ENCODE data around the gene KRT20. TPM values are rescaled to one million over a fixed set of nuclear protein-coding genes. Genes with fewer than 3 reads are reported as not detected.
"Not testable (repeated sequence)": the region's sequence is repeated elsewhere in the genome, so short reads cannot be mapped to it uniquely, and the experiment has no call there.

The KRT20 gene
- total RNA-seq, 1 donor from 2014 or later = not detected

DNA sequence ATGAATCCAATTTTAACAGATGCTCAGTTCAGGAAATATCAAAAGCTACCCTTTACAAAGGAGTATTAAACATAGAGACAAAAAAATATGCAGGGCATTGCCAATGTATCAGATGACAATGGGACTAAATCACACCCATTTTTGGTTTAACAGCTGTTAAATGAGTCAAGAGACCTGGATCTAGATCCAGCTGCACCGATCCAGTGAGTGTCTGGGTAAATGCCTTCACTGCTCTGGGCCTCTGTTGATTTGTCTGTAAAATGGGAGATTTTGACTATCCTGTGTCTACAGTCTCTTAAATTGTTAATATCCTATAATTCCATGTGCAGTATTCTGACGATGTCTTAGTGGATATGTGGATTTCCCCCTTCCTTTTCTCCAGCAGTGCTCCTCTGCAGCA, 36.0 kb upstream of the KRT20 start:
- no peak for DNase-seq (ENCODE audit: extremely low spot score, unreplicated experiment)
- H3K4me1 Mint-ChIP-seq (ENCODE audit: unreplicated experiment) = peaks cover 8% of the 10 kb centered on the region

GRCh38 chr17:40917116-40917515, 32.1 kb upstream of the KRT20 start:
- H3K4me3 Mint-ChIP-seq (ENCODE audit: unreplicated experiment); H3K27ac Mint-ChIP-seq (ENCODE audit: unreplicated experiment); DNase-seq (ENCODE audit: extremely low spot score, unreplicated experiment); H3K27me3 Mint-ChIP-seq (ENCODE audit: unreplicated experiment); H3K9me3 Mint-ChIP-seq (ENCODE audit: unreplicated experiment); H3K36me3 Mint-ChIP-seq (ENCODE audit: unreplicated experiment): not testable (repeated sequence)
- peaks cover 14% of the 10 kb centered on the region for H3K4me1 Mint-ChIP-seq (ENCODE audit: unreplicated experiment)

More for the DNA sequence above, 36.0 kb upstream of the KRT20 start:
- TF ChIP-seq, protein P1, sequence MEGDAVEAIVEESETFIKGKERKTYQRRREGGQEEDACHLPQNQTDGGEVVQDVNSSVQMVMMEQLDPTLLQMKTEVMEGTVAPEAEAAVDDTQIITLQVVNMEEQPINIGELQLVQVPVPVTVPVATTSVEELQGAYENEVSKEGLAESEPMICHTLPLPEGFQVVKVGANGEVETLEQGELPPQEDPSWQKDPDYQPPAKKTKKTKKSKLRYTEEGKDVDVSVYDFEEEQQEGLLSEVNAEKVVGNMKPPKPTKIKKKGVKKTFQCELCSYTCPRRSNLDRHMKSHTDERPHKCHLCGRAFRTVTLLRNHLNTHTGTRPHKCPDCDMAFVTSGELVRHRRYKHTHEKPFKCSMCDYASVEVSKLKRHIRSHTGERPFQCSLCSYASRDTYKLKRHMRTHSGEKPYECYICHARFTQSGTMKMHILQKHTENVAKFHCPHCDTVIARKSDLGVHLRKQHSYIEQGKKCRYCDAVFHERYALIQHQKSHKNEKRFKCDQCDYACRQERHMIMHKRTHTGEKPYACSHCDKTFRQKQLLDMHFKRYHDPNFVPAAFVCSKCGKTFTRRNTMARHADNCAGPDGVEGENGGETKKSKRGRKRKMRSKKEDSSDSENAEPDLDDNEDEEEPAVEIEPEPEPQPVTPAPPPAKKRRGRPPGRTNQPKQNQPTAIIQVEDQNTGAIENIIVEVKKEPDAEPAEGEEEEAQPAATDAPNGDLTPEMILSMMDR (IDR thresholded peaks at IDR 0.05) = no peak
- Mint-ChIP-seq H3K9me3 (ENCODE audit: unreplicated experiment) (no peaks in the 10 kb centered on the region), H3K4me3 (ENCODE audit: unreplicated experiment) (no peak overlapping the region), H3K27me3 (ENCODE audit: unreplicated experiment) (no peaks in the 10 kb centered on the region), H3K36me3 (ENCODE audit: unreplicated experiment) (no peaks in the 10 kb centered on the region), H3K27ac (ENCODE audit: unreplicated experiment) (no peak overlapping the region)

GRCh38 chr17:40916366-40916765, 31.3 kb upstream of the KRT20 start:
- Mint-ChIP-seq H3K4me1 (ENCODE audit: unreplicated experiment) (peaks cover 14% of the 10 kb centered on the region), H3K27ac (ENCODE audit: unreplicated experiment) (no peak overlapping the region), H3K4me3 (ENCODE audit: unreplicated experiment) (no peak overlapping the region), H3K27me3 (ENCODE audit: unreplicated experiment) (no peaks in the 10 kb centered on the region), H3K9me3 (ENCODE audit: unreplicated experiment) (no peaks in the 10 kb centered on the region), H3K36me3 (ENCODE audit: unreplicated experiment) (no peaks in the 10 kb centered on the region)
- no peak for DNase-seq (ENCODE audit: extremely low spot score, unreplicated experiment)
- TF ChIP-seq, protein P1 (IDR thresholded peaks at IDR 0.05) = no peak

DNA sequence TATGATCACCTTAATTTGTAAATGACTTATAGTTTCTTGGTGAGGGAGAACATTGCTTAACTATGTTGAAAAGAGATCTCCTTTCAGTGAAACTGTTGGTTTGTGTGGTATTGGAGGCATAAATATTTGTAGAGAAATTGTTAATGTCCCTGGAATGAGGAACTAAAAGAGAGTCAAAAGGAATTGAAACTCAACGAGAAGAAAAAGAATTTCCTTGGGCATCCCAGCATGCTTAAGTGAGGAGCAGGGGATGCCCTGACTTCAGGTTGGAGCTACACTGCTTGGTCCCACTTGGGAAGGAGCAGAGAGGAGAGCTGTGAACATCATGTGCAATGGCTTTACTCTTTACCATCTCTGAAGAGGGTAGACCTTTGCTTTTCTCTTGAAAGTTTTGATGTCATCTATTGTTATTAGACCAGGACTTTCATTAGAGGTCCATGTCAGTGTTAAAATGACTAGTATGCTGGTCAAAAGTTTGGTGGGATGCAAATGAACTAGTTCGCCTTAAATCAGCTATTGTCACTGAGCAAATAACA, 30.7 kb upstream of the KRT20 start:
- TF ChIP-seq, protein P1 (IDR thresholded peaks at IDR 0.05) = no peak
- DNase-seq (ENCODE audit: extremely low spot score, unreplicated experiment) = no peak
- Mint-ChIP-seq H3K9me3 (ENCODE audit: unreplicated experiment) (no peaks in the 10 kb centered on the region), H3K27me3 (ENCODE audit: unreplicated experiment) (no peaks in the 10 kb centered on the region), H3K27ac (ENCODE audit: unreplicated experiment) (peak overlapping the region; percentile 28), H3K4me3 (ENCODE audit: unreplicated experiment) (no peak overlapping the region), H3K4me1 (ENCODE audit: unreplicated experiment) (peaks cover 19% of the 10 kb centered on the region), H3K36me3 (ENCODE audit: unreplicated experiment) (no peaks in the 10 kb centered on the region)

DNA sequence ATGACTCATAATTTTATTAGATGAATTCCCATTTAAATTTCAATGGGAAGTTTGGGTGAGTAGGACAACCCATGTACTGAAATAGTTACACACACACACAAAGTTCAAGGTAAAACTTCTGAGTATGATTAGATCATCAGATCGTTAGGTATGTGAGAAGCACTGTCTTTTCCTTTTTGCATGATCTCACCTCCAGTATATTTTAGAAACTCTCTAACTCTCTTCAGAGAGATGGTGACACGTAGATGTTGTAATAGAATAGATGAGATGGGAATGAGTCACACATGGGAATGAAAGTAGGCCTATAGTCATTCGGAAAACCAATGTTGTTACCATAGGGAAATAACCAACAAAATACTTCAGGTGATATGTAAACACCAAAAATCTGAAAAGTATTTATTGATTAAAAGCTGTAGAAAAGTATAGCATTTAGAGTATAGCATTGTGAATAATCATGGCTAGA, 30.2 kb upstream of the KRT20 start:
- H3K9me3 Mint-ChIP-seq (ENCODE audit: unreplicated experiment) = no peaks in the 10 kb centered on the region
- TF ChIP-seq, protein P1 (IDR thresholded peaks at IDR 0.05) = no peak
- H3K4me3 Mint-ChIP-seq (ENCODE audit: unreplicated experiment) = no peak overlapping the region
- no peaks in the 10 kb centered on the region for H3K27me3 Mint-ChIP-seq (ENCODE audit: unreplicated experiment)
- H3K4me1 Mint-ChIP-seq (ENCODE audit: unreplicated experiment) = peaks cover 25% of the 10 kb centered on the region
- peak overlapping the region; percentile 29 for H3K27ac Mint-ChIP-seq (ENCODE audit: unreplicated experiment)
- no peak for DNase-seq (ENCODE audit: extremely low spot score, unreplicated experiment)
- H3K36me3 Mint-ChIP-seq (ENCODE audit: unreplicated experiment) = no peaks in the 10 kb centered on the region

Measured in osteocyte (in vitro differentiated cells).